Measurements from ENCODE around the gene NUP214.

The NUP214 gene

GRCh38 chr9:131275332-131276093 lies 150.1 kb downstream of the NUP214 start:
- H3K4me3 ChIP-seq (ENCODE audit: low read length) = peak overlapping the region; percentile 96
- H3K79me2 ChIP-seq (ENCODE audit: control insufficient read depth, low read length) = peaks cover 60% of the 10 kb centered on the region
- H3K4me2 ChIP-seq (ENCODE audit: low read length) = peak overlapping the region; percentile 100
- peak; percentile 45 for TF ChIP-seq CTCF (IDR thresholded peaks at IDR 0.05; ENCODE audit: low read depth, low read length, poor library complexity, severe bottlenecking)
- TF ChIP-seq EZH2phosphoT487 (IDR thresholded peaks at IDR 0.05; ENCODE audit: borderline replicate concordance, low read length) = no peak
- peaks cover 43% of the 10 kb centered on the region for H3K36me3 ChIP-seq (ENCODE audit: control insufficient read depth, low read length)
- no peaks in the 10 kb centered on the region for H3K27me3 ChIP-seq (ENCODE audit: control insufficient read depth, low read length)
- no peaks in the 10 kb centered on the region for H3K9me2 ChIP-seq (replicated peaks; ENCODE audit: control insufficient read depth, low read length)
- no peaks in the 10 kb centered on the region for H4K20me1 ChIP-seq (ENCODE audit: control insufficient read depth, insufficient read depth, low read depth, low read length)
- H3K27ac ChIP-seq (ENCODE audit: low read depth, low read length) = peak overlapping the region; percentile 80
- no peaks in the 10 kb centered on the region for H3K9me3 ChIP-seq (ENCODE audit: control insufficient read depth, insufficient read depth, low read length)
- peaks cover 46% of the 10 kb centered on the region for H3K4me1 ChIP-seq (ENCODE audit: control insufficient read depth, low read length)
- peaks cover 9% of the 10 kb centered on the region for H3F3A ChIP-seq (ENCODE audit: control insufficient read depth, insufficient read depth)

- H3K9me3 ChIP-seq (ENCODE audit: control insufficient read depth, insufficient read depth, low read length) = no peaks in the 10 kb centered on the region
- H3K9me2 ChIP-seq (replicated peaks; ENCODE audit: control insufficient read depth, low read length) = no peaks in the 10 kb centered on the region
- H4K20me1 ChIP-seq (ENCODE audit: control insufficient read depth, insufficient read depth, low read depth, low read length) = no peaks in the 10 kb centered on the region
- H3K27me3 ChIP-seq (ENCODE audit: control insufficient read depth, low read length) = no peaks in the 10 kb centered on the region
- TF ChIP-seq CTCF (IDR thresholded peaks at IDR 0.05; ENCODE audit: low read depth, low read length, poor library complexity, severe bottlenecking) (no peak), EZH2phosphoT487 (IDR thresholded peaks at IDR 0.05; ENCODE audit: borderline replicate concordance, low read length) (no peak)
- peak within 1 kb of the TSS; percentile 96 for H3K4me3 ChIP-seq (ENCODE audit: low read length)
- peak within 1 kb of the TSS; percentile 80 for H3K27ac ChIP-seq (ENCODE audit: low read depth, low read length)
- H3F3A ChIP-seq (ENCODE audit: control insufficient read depth, insufficient read depth) = peaks cover 9% of the 10 kb centered on the region
- peak within 1 kb of the TSS; percentile 100 for H3K4me2 ChIP-seq (ENCODE audit: low read length)
- H3K4me1 ChIP-seq (ENCODE audit: control insufficient read depth, low read length) = peaks cover 38% of the 10 kb centered on the region
- peaks cover 52% of the 10 kb centered on the region for H3K79me2 ChIP-seq (ENCODE audit: control insufficient read depth, low read length)
- peaks cover 43% of the 10 kb centered on the region for H3K36me3 ChIP-seq (ENCODE audit: control insufficient read depth, low read length)
These were observed 150.9 kb downstream of the NUP214 start, which contains the start of gene FAM78A for GRCh38 chr9:131276094-131276888. Gene FAM78A (minus strand): TSS chr9:131276510. CDS start chr9:131276179, 331 bp downstream.

- H3F3A ChIP-seq (ENCODE audit: control insufficient read depth, insufficient read depth) = peaks cover 5% of the 10 kb centered on the region
- TF ChIP-seq EZH2phosphoT487 (IDR thresholded peaks at IDR 0.05; ENCODE audit: borderline replicate concordance, low read length) (no peak), CTCF (IDR thresholded peaks at IDR 0.05; ENCODE audit: low read depth, low read length, poor library complexity, severe bottlenecking) (no peak)
These were observed 151.5 kb downstream of the NUP214 start for GRCh38 chr9:131276891-131277286.

More at GRCh38 chr9:131276891-131277286, 151.5 kb downstream of the NUP214 start:
- Histone ChIP-seq H3K4me1 (ENCODE audit: control insufficient read depth, low read length) (peaks cover 32% of the 10 kb centered on the region), H3K4me2 (ENCODE audit: low read length) (peak overlapping the region; percentile 67), H3K9me2 (replicated peaks; ENCODE audit: control insufficient read depth, low read length) (no peaks in the 10 kb centered on the region), H3K27me3 (ENCODE audit: control insufficient read depth, low read length) (no peaks in the 10 kb centered on the region), H3K4me3 (ENCODE audit: low read length) (peak overlapping the region; percentile 96), H3K79me2 (ENCODE audit: control insufficient read depth, low read length) (peaks cover 46% of the 10 kb centered on the region), H3K27ac (ENCODE audit: low read depth, low read length) (no peak overlapping the region), H3K36me3 (ENCODE audit: control insufficient read depth, low read length) (peaks cover 37% of the 10 kb centered on the region), H3K9me3 (ENCODE audit: control insufficient read depth, insufficient read depth, low read length) (no peaks in the 10 kb centered on the region), H4K20me1 (ENCODE audit: control insufficient read depth, insufficient read depth, low read depth, low read length) (no peaks in the 10 kb centered on the region)
